RWPE1 (cell line): ENCODE results near the gene PPIL4.

ENCODE experiments used
- CTCF ChIA-PET: fragments of 350-600 bp; sonication (Branson Sonifier 250); formaldehyde crosslinking; extraction: SDS; loops from one replicate; lab custom pipeline; 2021; lab: Yijun Ruan, JAX
- POLR2A ChIA-PET: fragments of 400-600 bp; formaldehyde crosslinking; extraction: SDS; loops from one replicate; lab custom pipeline; 2020; ENCODE audit warnings: antibody characterized with exemption; ENCODE audit not compliant: low non-redundant PET; lab: Yijun Ruan, JAX
- DNase-seq: peaks from one replicate; pipeline ENCODE4 v3.0.0; 2012; ENCODE audit warnings: low spot score
- H3K27ac ChIP-seq: fragments of 450-650 bp; 2 replicates; pipeline ENCODE4 v1.5.1; 2017
- CTCF ChIP-seq: fragments of 450-650 bp; conservative IDR thresholded peaks from 2 replicates; pipeline ENCODE4 v1.5.1; 2017; ENCODE audit warnings: low read depth, mild to moderate bottlenecking

Gene PPIL4

GRCh38 chr6:149489967-149490366 is 55.9 kb downstream of the PPIL4 start:
- ChIA-PET CTCF (interaction anchor here (0.6 to 0.7 kb wide), 2 partner anchors 89 to 104 kb away, joined by 3 to 4 read pairs; no protein-coding TSS in a partner anchor), POLR2A (no interaction called here)
- no peak overlapping the region for H3K27ac ChIP-seq
- TF ChIP-seq CTCF: no peak
- no peak for DNase-seq

DNA sequence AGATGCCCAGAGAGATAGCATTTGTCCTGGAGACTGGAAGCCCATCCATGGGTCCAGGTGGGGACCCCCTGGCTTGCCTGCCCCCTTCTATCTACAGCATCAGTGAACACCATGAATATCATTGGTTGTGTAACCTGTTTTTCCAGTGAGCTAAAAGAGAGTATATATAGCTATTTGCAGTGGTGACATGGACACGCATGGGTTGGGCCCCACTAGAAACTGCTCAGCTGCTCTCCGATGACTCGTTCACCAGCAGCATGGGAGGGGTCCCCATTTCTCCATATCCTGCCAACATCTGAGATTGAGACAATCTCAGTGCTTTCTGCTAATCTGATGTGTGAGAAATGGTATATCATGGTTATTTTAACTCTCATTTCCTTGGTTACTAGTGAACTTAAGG is 57.0 kb downstream of the PPIL4 start:
- POLR2A ChIA-PET: no interaction called here
- no peak for DNase-seq

GRCh38 chr6:149487316-149487715 is 58.5 kb downstream of the PPIL4 start:
- DNase-seq: no peak
- ChIA-PET CTCF (interaction anchor here (0.6 kb wide), 2 partner anchors 38 to 190 kb away, joined by 3 read pairs; no protein-coding TSS in a partner anchor), POLR2A (no interaction called here)
- no peak overlapping the region for H3K27ac ChIP-seq
- no peak for TF ChIP-seq CTCF

More for the DNA sequence above, 57.0 kb downstream of the PPIL4 start:
- CTCF ChIA-PET: no interaction called here
- no peak overlapping the region for H3K27ac ChIP-seq
- no peak for TF ChIP-seq CTCF

- CTCF ChIA-PET: no interaction called here
- H3K27ac ChIP-seq: no peak within 1 kb of the TSS
Measured at GRCh38 chr6:149484733-149485700, 60.8 kb downstream of the PPIL4 start, which contains the start of gene ZC3H12D. Gene ZC3H12D, minus strand, starts transcription at chr6:149485014. Its CDS starts 10,471 bp downstream, at chr6:149474543.

DNA sequence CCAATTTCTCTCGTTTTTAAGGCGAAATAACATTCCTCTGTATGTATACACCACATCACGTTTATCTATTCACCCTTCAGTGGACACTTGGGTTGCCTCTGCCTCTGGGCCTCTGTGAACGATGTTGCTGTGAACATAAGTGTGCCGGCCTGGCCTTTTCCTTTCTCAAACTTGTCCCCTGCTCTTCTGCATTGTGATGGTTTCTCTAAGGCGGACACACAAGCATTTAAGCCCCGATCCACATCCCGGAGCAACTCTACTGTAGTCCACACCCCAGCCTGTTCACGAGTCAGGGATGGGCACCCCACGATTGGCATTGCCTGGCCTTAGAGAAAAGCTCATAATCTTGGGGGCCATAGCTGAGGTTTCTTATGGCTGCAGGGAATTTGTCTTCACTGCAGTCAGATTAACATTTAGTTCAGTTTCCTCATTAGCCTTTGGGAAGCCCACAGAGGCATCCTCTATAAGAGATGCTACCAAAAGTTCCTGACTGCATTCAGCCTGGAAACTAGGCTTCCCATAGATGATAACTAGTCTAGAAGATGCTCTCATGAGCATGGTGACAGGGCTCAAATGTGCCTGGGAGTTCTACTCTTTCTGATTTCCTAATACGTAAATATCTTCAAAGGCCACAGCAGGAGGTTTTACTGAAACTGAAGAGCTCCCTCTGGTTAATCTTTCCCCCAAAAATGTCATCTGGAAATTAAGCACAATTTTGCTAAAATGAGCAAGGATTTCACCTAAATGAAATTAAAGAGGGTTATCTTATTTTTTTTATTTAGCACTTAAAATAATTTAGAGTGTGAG is 61.8 kb downstream of the PPIL4 start:
- DNase-seq: no peak
- no peak for TF ChIP-seq CTCF
- POLR2A ChIA-PET: no interaction called here
- CTCF ChIA-PET: interaction anchor here (0.6 kb wide), 1 partner anchor 906 kb away, joined by 5 read pairs; no protein-coding TSS in a partner anchor
- no peak overlapping the region for H3K27ac ChIP-seq

More at GRCh38 chr6:149484733-149485700, 60.8 kb downstream of the PPIL4 start, which contains the start of gene ZC3H12D:
- TF ChIP-seq CTCF: no peak
- DNase-seq: no peak
- POLR2A ChIA-PET: no interaction called here

GRCh38 chr6:149483334-149483725 is 62.5 kb downstream of the PPIL4 start:
- POLR2A ChIA-PET: no interaction called here
- no peak for TF ChIP-seq CTCF
- DNase-seq: no peak
- CTCF ChIA-PET: interaction anchor here (0.6 kb wide), 2 partner anchors 506 to 905 kb away, joined by 3 to 5 read pairs; no protein-coding TSS in a partner anchor
- H3K27ac ChIP-seq: no peak overlapping the region
